ENCODE data around the gene NIPAL1. TPM values are rescaled to one million over a fixed set of nuclear protein-coding genes. Genes with fewer than 3 reads are reported as not detected.
A peak's percentile ranks its signal among the peaks of the same experiment; 100 is the strongest.

The NIPAL1 gene
- total RNA-seq, 2 donors from 2014 or later = 43.5 to 53.6 TPM

DNA sequence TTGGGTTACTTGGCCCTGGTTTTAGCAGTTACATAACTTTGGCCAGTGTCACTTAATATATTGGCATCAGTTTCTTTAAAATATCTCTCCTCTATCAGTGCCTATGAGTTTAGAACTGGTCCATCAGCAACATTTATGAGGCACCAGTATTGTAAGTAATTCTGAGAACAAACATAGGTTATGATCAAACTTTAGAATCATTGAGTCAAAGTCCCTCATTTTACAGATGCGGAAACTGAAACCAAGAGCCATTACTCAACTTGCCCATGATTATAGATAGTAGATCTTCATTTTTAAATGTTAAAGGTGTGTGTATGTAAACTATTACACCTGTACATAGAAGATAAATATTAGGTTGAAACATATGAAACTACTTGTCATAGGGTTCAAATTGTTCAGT lies 4.5 kb downstream of the NIPAL1 start:
- DNase-seq (no peak), ATAC-seq (no peak)
- intact Hi-C loops (cut with DNase I, micrococcal nuclease) = no loop called here

DNA sequence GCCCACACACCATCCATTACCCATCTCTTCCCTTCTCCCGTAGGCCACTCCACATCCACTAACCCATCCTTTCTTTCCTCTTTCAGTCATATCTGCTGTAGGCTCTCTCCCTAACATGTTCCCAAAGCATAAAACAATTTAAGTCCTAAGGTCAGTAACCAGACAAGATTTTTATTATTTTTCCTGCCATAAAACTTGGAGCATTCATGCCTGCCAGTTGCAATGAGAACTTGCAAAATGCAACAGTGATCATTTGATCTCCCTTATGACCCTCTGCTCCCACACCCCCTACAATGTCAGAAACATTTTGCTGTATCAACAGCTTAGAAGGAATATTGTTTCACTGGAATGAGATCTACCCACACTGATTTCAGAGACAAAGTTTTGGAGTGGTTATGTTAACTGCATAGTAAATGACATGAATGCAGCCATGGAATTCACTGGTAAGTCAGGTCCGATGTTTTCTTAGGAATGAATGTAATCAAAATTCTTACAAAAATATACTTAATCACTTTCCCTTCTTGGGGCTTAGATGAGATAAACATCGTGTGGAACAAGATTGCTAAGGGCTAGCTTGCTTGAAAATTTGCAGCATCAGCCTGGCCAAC lies 5.7 kb downstream of the NIPAL1 start:
- DNase-seq (no peak), ATAC-seq (peak; percentile 67)

DNA sequence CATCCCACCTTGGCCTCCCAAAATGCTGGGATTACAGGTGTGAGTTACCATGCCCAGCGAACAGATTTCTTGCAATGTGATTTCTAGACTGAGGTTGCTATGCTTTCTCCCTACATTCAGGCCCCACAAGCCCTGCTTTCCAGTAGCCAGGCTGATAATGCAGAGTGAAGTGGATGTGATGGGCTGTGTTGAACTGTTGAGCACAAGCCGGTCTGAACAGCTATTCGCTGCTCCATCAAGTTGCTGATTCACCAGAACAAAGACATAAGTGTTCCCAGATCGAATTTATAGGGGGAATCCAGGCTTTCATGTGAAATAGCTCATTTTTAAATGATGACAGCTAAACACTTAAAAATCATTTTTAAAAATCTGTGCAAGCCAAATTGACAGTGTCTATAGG lies 8.0 kb downstream of the NIPAL1 start:
- ATAC-seq = no peak
- DNase-seq = no peak
- intact Hi-C loops (cut with DNase I, micrococcal nuclease) = no loop called here

More for the DNA sequence above, 5.7 kb downstream of the NIPAL1 start:
- intact Hi-C loops (cut with DNase I, micrococcal nuclease) = no loop called here

DNA sequence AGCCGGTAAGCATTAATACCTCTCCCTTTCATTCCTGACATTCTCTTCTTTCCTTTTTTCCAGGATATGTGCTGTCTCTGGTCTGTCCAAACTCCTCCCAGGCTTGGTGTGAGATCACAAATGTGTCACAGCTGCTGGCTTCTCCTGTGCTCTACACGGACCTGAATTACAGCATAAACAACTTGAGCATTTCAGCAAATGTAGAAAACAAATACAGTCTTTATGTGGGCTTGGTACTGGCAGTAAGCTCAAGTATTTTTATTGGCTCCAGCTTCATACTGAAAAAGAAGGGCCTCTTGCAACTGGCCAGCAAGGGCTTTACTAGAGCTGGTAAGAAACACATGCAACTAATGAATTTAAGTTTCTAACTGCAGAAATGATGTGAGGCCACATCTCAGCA lies 8.4 kb downstream of the NIPAL1 start:
- no peak for DNase-seq
- ATAC-seq = no peak

DNA sequence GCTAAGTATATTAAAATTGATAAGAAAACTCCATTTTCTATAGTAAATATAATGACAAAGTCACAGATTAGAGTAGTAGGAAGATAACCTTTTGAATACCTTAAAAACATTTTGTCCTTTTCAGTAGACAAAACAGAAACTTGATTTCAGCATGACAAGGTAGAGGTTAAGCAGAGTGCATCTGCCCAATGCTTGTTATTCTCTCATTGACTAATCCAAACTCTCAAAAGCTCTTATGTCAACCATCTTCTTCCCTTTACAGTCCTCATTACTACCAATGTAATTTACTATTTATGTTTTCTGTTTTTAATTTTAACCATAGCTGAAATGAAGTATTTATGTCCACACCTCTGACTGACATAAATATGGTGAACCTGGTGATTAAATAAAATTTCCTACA lies 11.1 kb downstream of the NIPAL1 start:
- intact Hi-C loops (cut with DNase I, micrococcal nuclease) = no loop called here
- ATAC-seq = no peak
- no peak for DNase-seq

More for the DNA sequence above, 8.4 kb downstream of the NIPAL1 start:
- intact Hi-C loops (cut with DNase I, micrococcal nuclease) = no loop called here

DNA sequence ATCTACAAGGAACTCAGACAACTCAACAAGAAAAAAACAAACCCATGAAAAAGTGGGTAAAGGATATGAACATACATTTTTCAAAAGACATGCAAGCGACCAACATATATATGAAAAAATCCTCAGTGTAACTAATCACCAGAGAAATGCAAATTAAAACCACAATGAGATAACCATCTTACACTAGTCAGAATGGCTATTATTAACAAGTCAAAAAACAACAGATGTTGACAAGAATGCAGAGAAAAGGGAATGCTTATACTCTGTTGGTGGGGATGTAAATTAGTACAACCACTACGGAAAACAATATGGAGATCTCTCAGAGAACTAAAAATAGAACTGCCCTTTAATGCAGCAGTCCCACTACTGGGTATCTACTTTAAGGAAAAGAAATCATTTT lies 12.1 kb downstream of the NIPAL1 start:
- no peak for ATAC-seq
- intact Hi-C loops (cut with DNase I, micrococcal nuclease) = no loop called here
- no peak for DNase-seq

DNA sequence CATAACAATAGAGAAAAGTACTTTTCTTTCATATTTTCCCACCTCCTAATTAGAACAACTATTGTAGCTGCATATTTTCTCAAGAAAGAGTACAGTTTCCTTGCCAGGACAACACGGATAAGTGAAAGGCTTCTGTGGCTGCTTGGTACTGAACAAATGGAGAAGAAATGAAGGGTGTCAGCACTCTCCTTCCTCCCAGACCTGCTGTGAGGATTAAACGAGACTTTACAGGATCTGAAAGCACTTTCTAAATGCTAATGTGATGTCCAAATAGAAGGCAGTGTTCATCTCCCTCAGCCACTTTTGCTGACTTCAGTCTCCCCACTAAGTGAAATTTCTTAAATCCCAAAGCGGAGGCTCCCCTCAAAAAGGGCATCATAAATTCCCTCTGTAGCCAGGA lies 13.9 kb downstream of the NIPAL1 start:
- DNase-seq (no peak), ATAC-seq (no peak)
- intact Hi-C loops (cut with DNase I, micrococcal nuclease) = no loop called here

DNA sequence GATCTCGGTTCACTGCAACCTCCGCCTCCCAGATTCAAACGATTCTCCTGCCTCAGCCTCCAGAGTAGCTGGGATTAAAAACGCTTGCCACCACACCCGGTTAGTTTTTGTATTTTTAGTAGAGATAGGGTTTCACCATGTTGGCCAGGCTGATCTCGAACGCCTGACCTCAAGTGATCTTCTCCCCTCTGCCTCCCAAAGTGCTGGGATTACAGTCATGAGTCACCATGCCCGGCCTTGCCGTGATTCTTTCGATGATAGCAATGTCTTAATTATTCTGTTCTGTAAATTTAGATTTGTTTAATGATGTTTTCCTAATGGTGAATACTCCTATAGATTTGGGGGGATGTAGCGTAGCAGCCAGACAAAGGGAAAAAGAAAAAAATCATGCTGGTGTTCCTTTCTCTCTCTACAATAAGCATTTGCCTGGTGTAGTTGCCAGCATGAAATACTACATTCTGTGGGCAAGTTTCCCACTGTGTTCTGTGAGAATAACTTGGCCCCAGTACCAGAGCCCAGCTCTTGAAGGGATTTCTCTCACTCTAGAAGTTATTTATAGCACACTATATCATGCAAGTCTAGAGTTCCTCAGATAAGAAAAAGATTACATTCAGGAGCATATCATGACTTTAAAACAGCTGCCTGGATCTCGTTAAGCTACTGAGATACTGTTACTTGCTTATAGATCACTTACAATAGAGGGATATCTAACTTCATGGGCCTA lies 15.4 kb downstream of the NIPAL1 start:
- ATAC-seq (peak; percentile 39), DNase-seq (no peak)
- intact Hi-C loops (cut with DNase I, micrococcal nuclease) = no loop called here

DNA sequence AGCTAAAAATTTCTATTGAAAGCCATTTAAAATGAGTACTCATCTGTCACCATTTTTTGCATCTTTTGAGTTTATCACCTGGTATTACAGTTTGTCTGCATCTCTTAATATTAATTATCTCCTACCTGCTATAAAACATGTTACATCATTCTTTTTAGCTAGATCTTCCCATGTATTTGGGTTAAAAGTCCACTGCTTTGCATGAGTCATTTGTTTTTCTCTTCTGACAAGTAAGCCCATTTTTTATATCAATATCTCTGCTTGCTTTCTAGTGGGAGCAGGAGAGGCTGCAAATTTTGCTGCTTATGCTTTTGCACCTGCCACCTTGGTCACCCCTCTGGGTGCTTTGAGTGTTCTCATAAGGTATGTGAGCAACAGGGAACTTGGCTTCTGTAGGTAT lies 16.1 kb downstream of the NIPAL1 start:
- DNase-seq (no peak), ATAC-seq (peak; percentile 32)
- intact Hi-C loops (cut with DNase I, micrococcal nuclease) = no loop called here

DNA sequence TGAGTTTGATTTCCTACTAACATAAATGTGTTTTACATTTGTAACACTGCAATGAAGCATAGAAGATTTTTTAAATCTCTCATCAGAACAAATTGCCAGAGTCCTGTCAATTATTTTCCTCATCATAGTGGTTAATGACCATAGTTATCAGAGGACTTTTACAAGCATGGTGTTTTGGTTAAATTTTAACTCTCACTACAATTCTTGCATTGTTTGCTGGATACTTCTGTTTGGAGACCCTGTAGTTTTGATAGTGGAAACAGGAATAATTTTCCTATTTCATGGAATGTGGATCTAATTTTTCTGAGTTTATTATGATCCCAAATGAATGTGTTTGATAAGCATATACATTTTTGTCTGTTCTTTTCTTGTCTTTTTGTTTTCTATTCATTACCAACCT lies 16.8 kb downstream of the NIPAL1 start:
- ATAC-seq (peak; percentile 39), DNase-seq (no peak)
- intact Hi-C loops (cut with DNase I, micrococcal nuclease) = no loop called here

DNA sequence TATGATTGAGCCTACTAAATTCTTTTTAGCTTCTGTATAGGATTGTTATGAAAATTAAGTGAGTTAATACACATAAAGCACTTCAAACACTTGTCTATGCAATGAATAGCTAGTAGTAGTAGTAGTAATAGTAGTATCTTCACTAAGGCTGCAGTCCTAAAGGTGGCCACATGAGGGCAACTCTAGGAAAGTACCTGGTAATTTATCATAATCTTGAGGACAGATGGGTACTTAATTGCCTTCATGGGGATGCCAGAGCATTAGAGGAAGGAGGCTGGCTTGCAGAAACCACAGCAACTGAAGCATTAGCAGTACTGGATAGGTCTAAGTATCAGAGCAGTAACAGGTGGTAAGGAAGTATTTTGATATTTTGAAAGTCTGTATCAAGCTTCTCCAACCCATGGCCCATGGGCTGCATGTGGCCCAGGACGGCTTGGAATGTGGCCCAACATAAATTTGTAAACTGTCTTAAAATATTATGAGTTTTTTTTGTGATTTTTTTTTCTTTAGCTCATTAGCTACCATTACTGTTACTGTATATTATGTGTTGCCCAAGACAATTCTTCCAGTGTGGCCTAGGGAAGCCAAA lies 17.3 kb downstream of the NIPAL1 start:
- peak; percentile 60 for ATAC-seq
- intact Hi-C loops (cut with DNase I, micrococcal nuclease) = no loop called here
- DNase-seq = peak in 1 of 2 donors; percentile 64

DNA sequence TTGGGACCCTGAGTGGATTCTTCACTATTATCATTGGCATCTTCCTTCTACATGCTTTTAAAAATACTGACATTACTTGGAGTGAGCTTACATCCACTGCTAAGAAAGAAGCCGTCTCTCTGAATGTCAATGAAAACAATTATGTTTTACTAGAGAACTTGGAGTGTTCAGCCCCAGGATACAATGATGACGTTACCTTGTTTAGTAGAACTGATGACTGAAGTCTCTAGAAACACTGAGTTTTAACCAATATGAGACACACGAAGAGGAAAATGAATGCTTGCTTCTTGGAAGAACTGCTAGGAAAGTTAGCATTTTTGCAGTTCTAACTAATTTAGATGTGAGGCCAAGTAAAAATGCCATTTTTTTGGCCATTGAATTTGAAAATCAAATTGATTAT lies 19.4 kb downstream of the NIPAL1 start:
- ATAC-seq (no peak), DNase-seq (no peak)
- intact Hi-C loops (cut with DNase I, micrococcal nuclease) = no loop called here

DNA sequence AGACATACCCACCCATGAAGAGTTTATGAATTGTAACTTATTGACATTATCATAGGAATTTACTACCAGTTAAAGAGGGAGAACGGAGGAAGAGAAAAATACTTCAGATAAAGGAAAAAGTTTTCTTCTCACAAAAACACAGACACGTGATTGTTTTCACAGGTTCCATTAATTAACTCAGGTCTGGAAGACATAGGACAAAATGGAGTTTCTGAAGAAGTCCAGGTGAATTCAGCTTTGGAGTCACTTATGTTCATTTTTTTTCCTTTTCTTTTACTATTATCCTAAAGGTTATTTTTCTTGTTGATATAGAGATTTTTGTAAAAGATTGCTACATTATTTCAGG lies 20.5 kb downstream of the NIPAL1 start:
- intact Hi-C loops (cut with DNase I, micrococcal nuclease) = no loop called here
- no peak for DNase-seq

DNA sequence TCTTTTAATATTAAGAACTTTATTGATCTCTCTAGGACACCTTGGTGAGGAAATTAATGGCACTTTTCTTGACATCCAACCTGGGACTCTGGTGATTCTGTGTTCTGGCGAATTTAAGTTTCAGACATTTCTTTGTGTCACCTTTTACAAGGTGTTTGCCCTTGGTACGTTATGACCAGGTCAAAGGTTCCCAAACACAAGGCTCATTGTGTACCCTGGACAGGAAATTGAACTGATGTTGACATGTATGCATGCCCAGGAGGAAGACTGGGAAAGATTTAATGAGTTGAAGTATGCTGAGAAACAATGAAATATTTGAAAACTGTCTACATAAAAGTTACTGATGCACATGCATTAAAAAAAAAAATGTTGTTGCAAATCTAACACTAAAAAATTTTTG lies 22.1 kb downstream of the NIPAL1 start:
- DNase-seq (no peak), ATAC-seq (peak; percentile 56)
- intact Hi-C loops (cut with DNase I, micrococcal nuclease) = no loop called here

More for the DNA sequence above, 20.5 kb downstream of the NIPAL1 start:
- no peak for ATAC-seq

DNA sequence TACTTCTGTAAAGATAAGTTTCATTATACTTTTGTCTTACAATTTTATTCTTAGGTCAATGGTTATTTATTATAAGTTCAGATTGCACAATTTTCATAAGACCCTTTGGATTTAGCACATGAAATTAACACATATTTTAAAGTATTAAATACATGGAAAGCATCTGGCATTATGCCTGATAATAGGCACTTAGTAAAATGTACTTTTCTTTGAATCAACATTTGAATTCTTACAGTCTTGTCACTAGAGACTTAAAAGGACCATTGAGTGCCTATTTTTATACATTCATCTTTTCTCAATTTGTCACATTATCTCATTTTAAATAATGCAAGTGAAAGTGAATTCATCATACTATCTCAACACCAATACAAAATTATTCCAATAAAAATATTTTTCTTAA lies 23.0 kb downstream of the NIPAL1 start:
- DNase-seq = no peak
- intact Hi-C loops (cut with DNase I, micrococcal nuclease) = no loop called here
- ATAC-seq = no peak

DNA sequence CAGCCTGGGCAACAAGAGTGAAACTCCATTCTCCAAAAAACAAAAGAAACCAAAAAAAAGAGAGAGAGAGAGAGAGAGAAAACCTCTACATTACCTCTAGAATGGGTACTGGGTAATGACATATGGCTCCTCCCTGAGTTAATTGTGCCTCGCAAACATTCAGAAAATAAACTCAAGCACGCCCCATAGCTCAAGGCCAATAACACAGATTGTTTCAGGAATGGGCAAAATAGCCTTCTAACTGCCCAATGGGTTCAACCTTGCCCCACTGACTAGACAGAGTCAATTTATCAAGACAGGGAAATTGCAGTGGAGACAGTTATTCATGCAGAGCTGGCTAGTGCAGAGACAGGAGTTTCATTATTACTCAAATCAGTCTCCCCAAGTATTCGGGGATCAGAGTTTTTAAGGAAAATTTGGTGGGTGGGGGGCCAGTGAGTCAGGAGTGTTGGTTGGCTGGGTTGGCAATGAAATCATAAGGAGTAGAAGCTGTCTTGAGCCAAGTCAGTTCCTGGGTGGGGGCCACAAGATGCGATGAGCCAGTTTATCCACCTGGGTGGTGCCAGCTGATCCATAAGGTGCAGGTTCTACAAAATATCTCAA lies 25.1 kb downstream of the NIPAL1 start:
- intact Hi-C loops (cut with DNase I, micrococcal nuclease) = no loop called here
- ATAC-seq = peak; percentile 86
- DNase-seq = no peak

DNA sequence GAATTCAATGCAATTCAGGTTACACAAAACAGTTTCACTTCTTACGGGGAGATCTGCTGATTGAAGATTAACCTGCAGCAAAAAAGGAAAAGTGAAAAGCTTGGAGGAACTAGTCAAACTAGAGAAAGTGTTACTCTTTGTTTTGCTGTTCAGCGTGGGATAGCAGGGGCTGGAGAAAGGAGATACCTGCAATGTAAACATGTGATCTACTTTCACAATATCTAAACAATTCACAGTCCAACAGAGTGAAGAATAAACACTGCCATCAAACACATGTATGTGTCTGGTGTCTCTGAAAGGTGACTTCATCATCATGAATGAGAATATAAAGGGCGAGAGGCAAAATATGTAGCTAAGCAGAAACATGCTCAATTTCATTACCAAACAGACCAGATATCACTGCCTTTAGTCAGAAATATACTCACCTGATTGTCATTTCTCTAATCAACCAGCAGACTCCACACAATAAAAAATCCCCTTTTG lies 26.4 kb downstream of the NIPAL1 start:
- intact Hi-C loops (cut with DNase I, micrococcal nuclease) = no loop called here
- peak; percentile 23 for ATAC-seq

DNA sequence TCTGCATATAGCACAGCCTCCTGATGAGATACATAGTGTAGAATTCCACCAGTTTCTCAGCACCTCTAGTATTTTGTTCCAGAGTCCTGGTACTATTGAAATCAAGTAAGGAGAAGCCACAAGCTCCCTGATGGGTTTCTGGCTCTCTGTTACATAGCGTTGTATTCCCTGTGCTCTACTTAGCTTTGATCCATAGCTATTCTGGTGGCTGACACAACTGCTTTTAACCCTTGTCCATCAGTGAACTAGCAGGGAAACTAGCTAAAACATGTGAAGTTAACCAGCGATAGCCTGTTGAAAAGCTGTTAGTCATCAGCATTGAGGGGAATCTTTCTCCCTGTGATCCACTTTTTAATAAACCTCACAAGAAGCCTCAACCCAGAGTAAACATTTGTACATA lies 26.9 kb downstream of the NIPAL1 start:
- DNase-seq (no peak), ATAC-seq (no peak)

More for the DNA sequence above, 26.4 kb downstream of the NIPAL1 start:
- no peak for DNase-seq

DNA sequence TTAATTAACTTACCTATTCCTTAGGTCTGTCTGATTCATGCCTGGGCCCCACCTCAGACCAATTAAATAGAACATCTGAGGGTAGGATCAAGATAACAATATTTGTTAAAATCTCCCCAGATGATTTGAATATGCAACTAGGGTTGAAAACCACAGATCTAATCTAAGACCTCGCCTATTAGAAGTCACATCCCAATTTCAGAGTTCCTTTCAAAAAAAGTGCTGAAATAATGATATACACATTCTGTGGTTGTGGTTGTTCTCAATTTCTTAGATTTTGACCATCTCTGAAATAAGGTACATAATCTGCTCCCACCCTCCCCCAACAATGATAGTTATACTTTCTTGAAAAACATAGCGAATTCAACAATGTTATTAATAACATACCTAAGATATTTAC lies 27.7 kb downstream of the NIPAL1 start:
- DNase-seq (no peak), ATAC-seq (no peak)
- intact Hi-C loops (cut with DNase I, micrococcal nuclease) = no loop called here

More for the DNA sequence above, 26.9 kb downstream of the NIPAL1 start:
- intact Hi-C loops (cut with DNase I, micrococcal nuclease) = no loop called here

DNA sequence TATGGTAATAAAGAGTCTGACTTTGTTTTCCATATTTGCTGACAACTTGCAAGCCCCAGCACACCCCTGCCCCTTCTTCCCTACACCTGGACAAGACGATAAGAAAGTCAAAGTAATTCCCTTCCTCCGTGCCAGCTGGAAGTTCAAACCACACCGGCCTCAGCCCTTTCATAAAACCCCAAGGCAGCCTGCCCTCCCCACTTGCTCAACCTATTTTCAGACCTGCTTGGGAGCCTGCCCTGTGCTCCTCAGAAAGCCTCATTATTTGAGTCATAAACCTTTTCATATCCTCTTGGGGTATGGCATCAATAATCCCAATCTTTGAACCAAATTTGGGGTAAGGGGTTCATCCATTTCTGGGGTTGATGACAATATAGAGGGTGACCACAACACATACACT lies 29.5 kb downstream of the NIPAL1 start:
- no peak for ATAC-seq

More for the DNA sequence above, 29.5 kb downstream of the NIPAL1 start:
- DNase-seq = no peak
- intact Hi-C loops (cut with DNase I, micrococcal nuclease) = no loop called here
